Dermis lymphatic vessel endothelial cell (primary cell): ENCODE measurements around the gene IL10. TPM values are rescaled to one million over a fixed set of nuclear protein-coding genes. Genes with fewer than 3 reads are reported as not detected.

Experiments used
- total RNA-seq: library from RNA; depleted of rRNA; stranded (reverse); fragments of >200 nt; gene quantifications from 2 replicates; pipeline ENCODE4 v1.2.1, GENCODE V29; 2014

IL10 gene
- total RNA-seq = not detected in 2 replicates

DNA sequence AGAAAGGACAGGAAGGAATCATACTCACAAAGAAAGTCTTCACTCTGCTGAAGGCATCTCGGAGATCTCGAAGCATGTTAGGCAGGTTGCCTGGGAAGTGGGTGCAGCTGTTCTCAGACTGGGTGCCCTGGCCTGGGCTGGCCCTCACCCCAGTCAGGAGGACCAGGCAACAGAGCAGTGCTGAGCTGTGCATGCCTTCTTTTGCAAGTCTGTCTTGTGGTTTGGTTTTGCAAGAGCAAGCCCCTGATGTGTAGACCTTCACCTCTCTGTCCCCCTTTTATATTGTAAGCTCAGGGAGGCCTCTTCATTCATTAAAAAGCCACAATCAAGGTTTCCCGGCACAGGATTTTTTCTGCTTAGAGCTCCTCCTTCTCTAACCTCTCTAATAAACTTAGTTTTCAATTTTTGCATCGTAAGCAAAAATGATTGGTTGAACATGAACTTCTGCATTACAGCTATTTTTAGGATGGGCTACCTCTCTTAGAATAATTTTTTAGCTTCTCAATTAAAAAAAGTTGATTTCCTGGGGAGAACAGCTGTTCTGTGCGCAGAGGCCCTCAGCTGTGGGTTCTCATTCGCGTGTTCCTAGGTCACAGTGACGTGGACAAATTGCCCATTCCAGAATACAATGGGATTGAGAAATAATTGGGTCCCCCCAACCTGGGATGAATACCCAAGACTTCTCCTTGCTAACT lies at the start of gene IL10:
IL10 (minus strand) TSS at position 252 of the 695 bp plus-strand sequence; CDS start at position 193, 59 bp downstream.

GRCh38 chr1:206770531-206771337 lies 1.6 kb downstream of the IL10 start, which contains the start of gene IL19:
Gene IL19 (plus strand): TSS chr1:206770773. CDS start chr1:206836663, 65,890 bp downstream.

Other genes with a start within 250 kb of the IL10 start
- 43.3 and 47.2 TPM in 2 replicates for gene EIF2D, start 160.0 kb downstream of the IL10 start, total RNA-seq
- 22.6 and 24.9 TPM in 2 replicates for gene DYRK3, start 137.0 kb downstream of the IL10 start, total RNA-seq
- gene MAPKAPK2, start 87.6 kb downstream of the IL10 start, total RNA-seq = 29.4 and 36.5 TPM in 2 replicates
- gene IL19, start 1.7 kb downstream of the IL10 start, total RNA-seq = not detected in 2 replicates
- not detected in 2 replicates for gene IL20, start 93.1 kb upstream of the IL10 start, total RNA-seq
- not detected in 2 replicates for gene IL24, start 124.9 kb upstream of the IL10 start, total RNA-seq
- gene FCMR, start 149.4 kb upstream of the IL10 start, total RNA-seq = 0.33 TPM in 1 of 2 replicates, not detected in the other
- not detected in 2 replicates for gene PIGR, start 174.0 kb upstream of the IL10 start, total RNA-seq
- not detected in 2 replicates for gene FCAMR, start 198.0 kb upstream of the IL10 start, total RNA-seq